K562 (cell line): ENCODE results near the gene NOSTRIN.

Experiments used
- ARID3A ChIP-seq: IDR thresholded peaks from 2 replicates; pipeline ENCODE4 v1.6.1; 2012; ENCODE audit warnings: low read depth, low read length, improper control_type of control experiment, borderline replicate concordance
- ATF3 ChIP-seq, 2 experiments: fragments of 450-650 bp in 1 of 2; sonication (generic) in 1 of 2; formaldehyde crosslinking in 1 of 2; IDR thresholded peaks in 1 of 2; conservative IDR thresholded peaks in 1 of 2; 2 replicates each; pipeline versions ENCODE4 v1.6.1 to v1.8.1; 2016 to 2023; ENCODE audit warnings: mild to moderate bottlenecking in 2 of 2, moderate library complexity in 2 of 2, inconsistent platforms in 1 of 2, missing genetic modification reagents in 1 of 2
- ATF6 ChIP-seq: sonication (generic); formaldehyde crosslinking; IDR thresholded peaks from 2 replicates; pipeline ENCODE4 v1.4.0; 2020; ENCODE audit warnings: mild to moderate bottlenecking, missing genetic modification reagents
- BHLHE40 ChIP-seq: IDR thresholded peaks from 2 replicates; pipeline ENCODE4 v1.6.1; 2011; ENCODE audit warnings: low read length, improper control_type of control experiment
- CBX3 ChIP-seq, 2 experiments: IDR thresholded peaks; 1 replicate in 1 of 2; 2 replicates in 1 of 2; pipeline ENCODE4 v1.6.1; 2012; ENCODE audit warnings: inconsistent platforms in 2 of 2, low read length in 2 of 2, borderline replicate concordance in 1 of 2, control low read depth in 1 of 2
- CTCF ChIP-seq, 3 experiments: IDR thresholded peaks in 2 of 3; conservative IDR thresholded peaks in 1 of 3; 2 replicates each; pipeline ENCODE4 v1.5.1; 2011 to 2012; ENCODE audit warnings: low read length in 3 of 3, mild to moderate bottlenecking in 3 of 3, control low read depth in 2 of 3, improper control_type of control experiment in 1 of 3, inconsistent platforms in 1 of 3, low read depth in 1 of 3, mixed read lengths in 1 of 3, moderate library complexity in 1 of 3; ENCODE audit not compliant: insufficient read depth in 2 of 3
- HOMEZ ChIP-seq: fragments of 250-450 bp; sonication (Bioruptor Pico); IDR thresholded peaks from 2 replicates; pipeline ENCODE4 v1.4.0; 2020; ENCODE audit warnings: mild to moderate bottlenecking, moderate library complexity
- KLF6 ChIP-seq: fragments of 250-450 bp; sonication (Bioruptor Pico); IDR thresholded peaks from 2 replicates; pipeline ENCODE4 v1.4.0; 2020; ENCODE audit warnings: mild to moderate bottlenecking, moderate library complexity, borderline replicate concordance
- POLR2AphosphoS2 ChIP-seq: IDR thresholded peaks from 2 replicates; pipeline ENCODE4 v1.6.1; 2012; ENCODE audit warnings: low read length, improper control_type of control experiment
- SMC3 ChIP-seq: conservative IDR thresholded peaks from 2 replicates; pipeline ENCODE4 v1.6.1; 2011; ENCODE audit warnings: low read depth, low read length, improper control_type of control experiment; ENCODE audit not compliant: insufficient read depth
- TFAM ChIP-seq: fragments of 250-450 bp; sonication (Bioruptor Pico); conservative IDR thresholded peaks from 2 replicates; pipeline ENCODE4 v1.5.0; 2021; ENCODE audit warnings: mild to moderate bottlenecking, moderate library complexity
- ZNF512 ChIP-seq: IDR thresholded peaks from 2 replicates; pipeline ENCODE4 v1.6.1; 2016; ENCODE audit warnings: missing genetic modification characterization, missing compliant biosample characterization

- TF ChIP-seq KLF6 (CRISPR knock-in tag): no peak
- TF ChIP-seq BHLHE40: peak; percentile 42; the same call in 1 of the 2 replicates
- peak; percentile 80; the same call in 1 of the 2 replicates for TF ChIP-seq POLR2AphosphoS2
- TF ChIP-seq CBX3 (IDR thresholded peaks at IDR 0.05; ENCODE audit: borderline replicate concordance in 1 of 2, low read length in 2 of 2): peak in 1 of 2 experiments; percentile 86; a peak in 2 of 3 replicates
- peak; percentile 98 for TF ChIP-seq ARID3A
- no peak for TF ChIP-seq TFAM
- TF ChIP-seq HOMEZ: no peak
- TF ChIP-seq ZNF512: no peak
- no peak for TF ChIP-seq CTCF (IDR thresholded peaks at IDR 0.05 in 2 of 3, conservative IDR thresholded peaks at IDR 0.05 in 1 of 3; ENCODE audit: insufficient read depth in 2 of 3, low read depth in 1 of 3, low read length in 3 of 3)
- TF ChIP-seq SMC3: 0 out of 2 replicates have a peak, but pooled peaks have one; percentile 13
- TF ChIP-seq ATF3 (IDR thresholded peaks at IDR 0.05): peak; percentile 92
- peak; percentile 63 for TF ChIP-seq ATF3 (CRISPR knock-in tag; conservative IDR thresholded peaks at IDR 0.05)
- no peak for TF ChIP-seq ATF6
Observed at GRCh38 chr2:168851674-168852320, 49.4 kb downstream of the NOSTRIN start.
